ENCODE measurements around the gene CLCN4. TPM values are rescaled to one million over a fixed set of nuclear protein-coding genes. Genes with fewer than 3 reads are reported as not detected.

CLCN4 gene
- total RNA-seq, 1 experiment from 2014 or later = 6.9 TPM

- H3K4me1 ChIP-seq (ENCODE audit: insufficient read depth, low read length) = no peaks in the 10 kb centered on the region
- H2BK5ac ChIP-seq (ENCODE audit: insufficient read length, low read length) = no peak overlapping the region
- no peaks in the 10 kb centered on the region for H3K27me3 Mint-ChIP-seq (ENCODE audit: low read depth)
- H3T11ph ChIP-seq (ENCODE audit: low read length) = no peak overlapping the region
- no peak overlapping the region; a peak in 1 of 7 replicates for H3K27ac Mint-ChIP-seq
- no peak overlapping the region for H3K56ac ChIP-seq (ENCODE audit: insufficient read length, low read depth, low read length)
- H3K4me2 ChIP-seq (ENCODE audit: insufficient read depth, insufficient read length, low read length) = no peak overlapping the region
- H3K79me1 ChIP-seq (ENCODE audit: insufficient read depth, low read depth, low read length, poor library complexity, severe bottlenecking) = no peaks in the 10 kb centered on the region
- no peak overlapping the region for H4K91ac ChIP-seq (ENCODE audit: insufficient read length, low read depth, low read length)
- H4K5ac ChIP-seq (ENCODE audit: insufficient read length, low read depth, low read length) = no peak overlapping the region
- TF ChIP-seq CTCF (conservative IDR thresholded peaks at IDR 0.05) = no peak
- peaks cover 5 to 11% (median 5%) of the 10 kb centered on the region in 3 experiments for H3K36me3 Mint-ChIP-seq (ENCODE audit: insufficient read depth in 1 of 3, low read depth in 3 of 3)
- H2AFZ ChIP-seq (ENCODE audit: low read length) = no peak overlapping the region
- H3K27me3 ChIP-seq (ENCODE audit: insufficient read depth, low read length) = no peaks in the 10 kb centered on the region
- H3K9ac ChIP-seq (ENCODE audit: extremely low read depth, insufficient read length, low read length) = no peak overlapping the region
- no peak overlapping the region for H3K27ac ChIP-seq (ENCODE audit: insufficient read length, low read depth, low read length)
- H2AK5ac ChIP-seq (ENCODE audit: insufficient read length, low read length) = no peak overlapping the region
- H2BK120ac ChIP-seq (ENCODE audit: low read depth, low read length, poor library complexity, severe bottlenecking) = no peak overlapping the region
- DNase-seq = no peak
- H3K23ac ChIP-seq (ENCODE audit: insufficient read length, low read depth, low read length) = no peak overlapping the region
- H2BK15ac ChIP-seq (ENCODE audit: low read depth, low read length) = no peak overlapping the region
- no peak overlapping the region for H4K8ac ChIP-seq (replicated peaks; ENCODE audit: insufficient read length, low read depth, low read length)
- no peak overlapping the region for H3K4me3 Mint-ChIP-seq
- H3K79me2 ChIP-seq (ENCODE audit: insufficient read depth, low read length) = no peaks in the 10 kb centered on the region
- no peak overlapping the region for H2BK20ac ChIP-seq (ENCODE audit: low read depth, low read length, poor library complexity, severe bottlenecking)
- no peaks in the 10 kb centered on the region for H3K23me2 ChIP-seq (ENCODE audit: insufficient read length, low read depth, low read length, poor library complexity, severe bottlenecking)
- H2BK12ac ChIP-seq (ENCODE audit: insufficient read length, low read depth, low read length) = no peak overlapping the region
- WGBS (ENCODE audit: extremely low coverage, insufficient read length, low lambda C conversion rate) = no CpG with 5 or more reads among the region's 24 CpGs
- H4K20me1 ChIP-seq (ENCODE audit: control insufficient read depth, insufficient read depth, insufficient read length) = no peaks in the 10 kb centered on the region
- H3K9me3 Mint-ChIP-seq = peaks cover 42 to 43% of the 10 kb centered on the region in 2 experiments
- no peaks in the 10 kb centered on the region for H3K4me1 Mint-ChIP-seq
- H3K18ac ChIP-seq (ENCODE audit: insufficient read length, low read depth, low read length) = no peak overlapping the region
- no peak overlapping the region for H3K4ac ChIP-seq (ENCODE audit: low read depth, low read length)
- H3K9me3 ChIP-seq (ENCODE audit: control insufficient read depth, low read depth, low read length) = no peaks in the 10 kb centered on the region
- H3K14ac ChIP-seq (ENCODE audit: insufficient read depth, low read length) = no peak overlapping the region; the same call in 1 of the 2 replicates
These were observed 56.9 kb downstream of the CLCN4 start for GRCh38 chrX:10213716-10214115.
